GM12892 (cell line): ENCODE data around the gene ACKR2.

Source experiments
- POLR2A ChIP-seq: IDR thresholded peaks from 2 replicates; pipeline ENCODE4 v1.6.1; 2011; ENCODE audit warnings: low read depth, low read length, control low read depth
- POLR2AphosphoS5 ChIP-seq: IDR thresholded peaks from 2 replicates; pipeline ENCODE4 v1.6.1; 2011; ENCODE audit warnings: low read depth, low read length, control low read depth

DNA sequence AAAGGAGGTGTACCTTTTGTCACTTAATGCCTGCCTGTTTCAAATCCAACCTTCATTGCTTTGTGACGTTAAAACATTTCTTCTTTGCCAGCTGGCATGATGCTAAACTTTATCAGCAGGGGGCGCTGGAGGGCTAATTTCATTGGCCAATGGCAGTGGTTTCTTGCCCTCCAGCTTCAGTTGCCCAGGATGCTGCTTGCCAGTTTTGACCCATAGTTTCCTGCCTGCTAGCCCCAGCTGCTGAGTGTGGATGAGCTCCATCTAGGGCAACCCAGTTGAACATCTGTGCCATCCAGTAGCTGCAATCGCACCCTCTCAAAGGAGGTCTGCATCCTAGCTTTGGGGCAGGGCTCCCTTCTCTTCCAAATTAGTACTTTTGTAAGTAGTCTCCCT lies 22.1 kb downstream of the ACKR2 start:
- TF ChIP-seq POLR2AphosphoS5 (no peak), POLR2A (no peak)
